Subcutaneous adipose tissue (tissue), 4 donors: ENCODE results near the gene GAPDHS. TPM values are rescaled to one million over a fixed set of nuclear protein-coding genes. Genes with fewer than 3 reads are reported as not detected.

Experiments
- CTCF ChIP-seq: fragments of 450-650 bp; IDR thresholded peaks from one replicate; pipeline ENCODE4 v1.5.1; 2016; ENCODE audit warnings: low read depth, mild to moderate bottlenecking, control low read depth, antibody characterized with exemption, moderate library complexity
- total RNA-seq, 4 donors: library from RNA; depleted of rRNA; stranded (reverse); fragments of >200 nt; gene quantifications; one replicate each; pipeline ENCODE4 v1.1.0, GENCODE V29; 2016

GAPDHS gene
- total RNA-seq, 4 donors from 2014 or later: not detected

GRCh38 chr19:35519291-35519690, 14.0 kb upstream of the GAPDHS start:
- no peak for TF ChIP-seq CTCF

- TF ChIP-seq CTCF: no peak
Observed at GRCh38 chr19:35521124-35521743, 12.0 kb upstream of the GAPDHS start.

- no peak for TF ChIP-seq CTCF
Observed at GRCh38 chr19:35522745-35523327, 10.4 kb upstream of the GAPDHS start.

- no peak for TF ChIP-seq CTCF
Observed at GRCh38 chr19:35524181-35524837, 8.9 kb upstream of the GAPDHS start.

GRCh38 chr19:35525873-35526272, 7.4 kb upstream of the GAPDHS start:
- no peak for TF ChIP-seq CTCF

GRCh38 chr19:35528218-35529038, 4.8 kb upstream of the GAPDHS start, which contains the start of gene SBSN:
SBSN (minus strand) TSS chr19:35528311; CDS start chr19:35528281, 30 bp downstream.
- no peak for TF ChIP-seq CTCF
